NCI-H1417 (cell line): ENCODE data around the gene EIF5AL1.
"Not testable (repeated sequence)": the region's sequence is repeated elsewhere in the genome, so short reads cannot be mapped to it uniquely, and the experiment has no call there.

ENCODE experiments used
- DNase-seq, 3 experiments: peaks; one replicate each; lab custom pipeline; 2025; lab: John Stamatoyannopoulos, UW

EIF5AL1 gene

DNA sequence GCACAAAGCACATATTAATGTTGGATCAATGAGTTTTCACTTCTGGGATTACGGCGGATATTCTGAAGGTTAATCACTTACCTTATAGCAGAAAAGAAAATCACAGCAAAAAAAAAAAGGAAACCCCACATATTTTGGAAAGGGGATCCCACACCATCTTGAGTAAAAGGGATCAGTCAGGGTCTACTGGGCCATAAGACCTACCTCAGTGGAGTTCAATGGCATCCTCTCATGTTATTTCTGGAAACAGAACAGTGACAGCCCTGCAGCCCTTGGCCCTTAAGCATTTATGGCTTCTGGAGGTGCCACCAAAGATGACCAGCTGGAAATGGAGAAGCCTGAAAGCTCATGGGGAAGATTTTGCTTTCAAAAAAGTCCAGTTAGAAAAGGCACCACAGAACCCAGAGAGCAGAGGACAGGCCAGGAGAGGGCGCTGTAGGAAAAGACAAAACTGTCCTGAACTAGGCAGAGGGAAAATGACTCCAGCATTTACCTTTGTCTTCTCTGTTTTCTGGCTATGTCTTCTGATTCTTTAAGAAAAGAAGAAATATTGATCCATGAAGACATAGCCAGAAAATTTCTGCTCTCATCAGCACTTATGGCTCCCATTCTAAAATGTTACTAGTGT is 2.9 kb upstream of the EIF5AL1 start:
- not testable (repeated sequence) for DNase-seq

DNA sequence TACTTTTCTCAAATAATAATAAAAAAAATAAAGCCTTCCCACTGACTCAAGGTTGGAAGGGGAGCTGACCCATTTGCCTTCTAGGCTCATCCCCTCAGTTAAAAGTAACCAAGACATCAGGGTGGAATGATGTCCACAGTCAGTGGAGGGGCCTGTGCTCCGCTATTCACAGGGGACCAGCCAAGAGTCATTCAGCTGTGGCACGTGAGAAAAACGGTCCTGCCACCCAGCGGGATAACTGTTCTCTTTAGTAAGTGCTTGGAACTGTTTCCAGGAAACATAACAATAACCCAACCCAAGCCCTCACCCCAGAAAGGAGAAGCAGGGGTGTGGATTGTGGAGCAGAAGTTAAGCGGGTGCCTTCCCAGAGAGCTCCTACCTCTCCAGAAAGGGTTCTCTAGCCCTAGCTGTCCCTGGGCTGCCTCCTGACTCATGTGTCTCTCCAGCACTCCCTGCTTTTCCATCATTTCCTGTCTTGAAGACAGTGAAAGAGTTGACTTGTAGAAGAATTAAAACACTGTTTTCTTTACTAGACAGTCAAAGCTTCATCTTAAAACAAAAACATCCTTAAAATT is 2.3 kb upstream of the EIF5AL1 start:
- not testable (repeated sequence) for DNase-seq

DNA sequence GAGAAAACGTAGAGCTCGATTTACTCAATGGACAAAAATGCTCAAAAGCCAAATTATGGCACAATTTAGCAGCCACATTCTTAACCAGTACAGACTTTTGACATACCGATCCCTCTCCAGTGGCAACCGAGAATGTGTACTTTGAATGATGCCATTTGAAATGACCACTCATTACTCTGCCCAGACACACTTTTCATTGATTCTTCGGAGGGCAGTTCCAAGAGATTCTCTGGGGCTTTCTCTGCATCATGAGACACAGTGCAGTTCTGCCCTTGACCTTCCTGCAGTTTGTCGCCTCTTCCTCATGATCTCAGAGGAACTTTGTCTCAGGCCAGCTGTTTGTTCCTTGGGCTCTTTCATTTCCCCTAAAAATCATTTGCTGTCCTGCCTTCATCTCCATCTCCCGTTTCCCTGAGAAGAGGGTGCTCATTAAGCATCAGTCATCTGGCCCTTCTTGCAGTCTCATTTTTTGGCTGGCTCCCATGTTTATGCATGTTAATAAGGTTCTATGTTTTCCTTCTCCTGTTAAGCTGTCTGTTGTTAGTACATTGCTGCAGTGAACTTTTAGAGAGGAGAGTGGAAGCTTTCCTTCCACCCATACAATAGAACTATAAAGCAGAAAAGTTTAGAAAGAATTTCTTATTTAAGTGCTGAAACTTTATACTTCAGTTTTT is 4.3 kb downstream of the EIF5AL1 start:
- DNase-seq, result not testable (repeated sequence)

DNA sequence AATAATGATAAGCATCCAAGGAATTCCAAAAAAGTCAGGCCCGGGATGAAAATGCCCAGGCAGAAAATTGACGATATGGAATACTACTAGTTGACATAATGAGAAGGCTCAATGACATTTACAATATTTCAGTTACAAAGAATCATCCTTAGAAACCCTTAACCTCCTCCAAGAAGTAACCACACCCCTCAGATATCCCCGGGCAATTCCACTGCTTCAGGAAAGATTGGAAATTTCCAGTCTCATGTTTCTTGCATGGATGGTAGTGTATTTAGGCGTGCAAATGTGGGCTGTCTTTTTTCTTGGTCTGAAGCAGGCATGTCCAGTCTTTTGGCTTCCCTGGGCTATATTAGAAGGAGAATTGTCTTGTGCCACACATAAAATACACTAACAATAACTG is 5.2 kb downstream of the EIF5AL1 start:
- DNase-seq, result not testable (repeated sequence)

DNA sequence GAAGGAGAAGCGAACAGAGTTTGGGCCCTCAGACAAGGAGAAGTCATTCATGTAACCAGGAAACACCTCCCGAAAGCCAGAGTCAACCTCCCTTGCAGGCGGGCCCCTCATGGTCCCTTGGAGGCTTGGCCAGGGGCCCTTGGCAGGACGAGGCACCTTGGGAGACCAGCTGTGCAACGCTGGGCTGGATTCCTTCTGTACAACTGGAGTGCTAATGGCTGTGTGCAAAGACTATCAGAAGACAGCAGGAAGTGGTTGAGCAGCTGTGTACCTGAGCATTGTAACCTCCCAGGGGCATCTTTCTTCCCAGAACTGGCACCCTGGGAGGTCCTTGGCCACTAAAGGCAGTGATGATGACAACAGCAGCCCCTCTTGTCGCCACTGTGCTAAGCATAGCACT is 9.4 kb downstream of the EIF5AL1 start:
- not testable (repeated sequence) for DNase-seq

DNA sequence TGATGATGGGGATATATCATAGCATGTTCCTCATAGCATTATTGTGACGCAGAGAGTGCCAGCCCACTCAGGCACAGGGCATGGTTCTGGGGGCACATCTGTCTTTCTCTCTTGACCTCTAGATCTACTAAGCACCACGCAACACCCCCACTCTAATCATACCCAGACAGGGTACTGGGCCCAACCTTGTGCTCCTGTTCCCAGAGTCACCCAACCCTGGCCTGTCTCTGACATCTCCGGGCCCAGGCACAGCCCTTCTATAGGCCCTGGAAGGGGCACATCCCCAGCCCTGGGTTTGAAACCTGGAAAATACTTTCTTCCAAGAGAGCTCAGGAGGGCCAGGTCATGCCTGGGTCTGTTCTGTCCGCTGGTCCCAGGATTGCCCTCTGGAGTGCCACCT is 10.1 kb downstream of the EIF5AL1 start:
- DNase-seq, result not testable (repeated sequence)

DNA sequence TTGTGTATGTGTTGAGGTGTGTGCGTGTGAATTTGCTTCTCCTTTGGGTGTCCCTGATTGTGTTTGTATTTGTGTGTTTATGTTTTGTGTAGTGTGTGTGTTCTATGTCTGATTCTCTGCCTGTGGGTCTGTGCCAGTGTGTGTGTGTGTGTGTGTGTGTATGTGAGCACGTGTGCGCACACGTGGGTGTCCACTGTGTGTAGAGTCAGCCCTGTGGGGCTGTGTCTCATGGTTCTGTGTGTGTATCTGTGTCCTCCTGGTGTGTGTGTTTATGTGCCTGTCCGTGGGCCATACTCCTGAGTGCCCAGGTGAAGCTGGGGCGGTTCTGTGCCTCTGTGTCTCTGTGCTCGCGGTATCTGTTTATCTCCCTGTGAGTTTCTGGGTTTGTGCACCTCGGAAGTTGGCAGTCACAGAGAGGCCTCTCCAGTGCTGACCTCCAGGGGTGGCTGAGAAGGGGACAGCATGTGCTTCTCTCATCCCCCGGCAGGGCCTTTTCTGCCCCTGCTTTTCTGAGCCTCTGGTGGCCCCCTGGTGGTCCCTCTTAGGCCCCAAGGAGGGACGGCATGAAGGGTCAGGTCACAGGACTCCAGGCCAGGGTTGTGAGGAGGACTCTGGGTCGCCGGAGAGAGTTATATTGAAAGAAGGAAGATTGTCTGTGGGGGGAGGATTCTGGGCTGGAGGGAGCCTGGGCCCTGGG is 11.0 kb downstream of the EIF5AL1 start:
- not testable (repeated sequence) for DNase-seq

DNA sequence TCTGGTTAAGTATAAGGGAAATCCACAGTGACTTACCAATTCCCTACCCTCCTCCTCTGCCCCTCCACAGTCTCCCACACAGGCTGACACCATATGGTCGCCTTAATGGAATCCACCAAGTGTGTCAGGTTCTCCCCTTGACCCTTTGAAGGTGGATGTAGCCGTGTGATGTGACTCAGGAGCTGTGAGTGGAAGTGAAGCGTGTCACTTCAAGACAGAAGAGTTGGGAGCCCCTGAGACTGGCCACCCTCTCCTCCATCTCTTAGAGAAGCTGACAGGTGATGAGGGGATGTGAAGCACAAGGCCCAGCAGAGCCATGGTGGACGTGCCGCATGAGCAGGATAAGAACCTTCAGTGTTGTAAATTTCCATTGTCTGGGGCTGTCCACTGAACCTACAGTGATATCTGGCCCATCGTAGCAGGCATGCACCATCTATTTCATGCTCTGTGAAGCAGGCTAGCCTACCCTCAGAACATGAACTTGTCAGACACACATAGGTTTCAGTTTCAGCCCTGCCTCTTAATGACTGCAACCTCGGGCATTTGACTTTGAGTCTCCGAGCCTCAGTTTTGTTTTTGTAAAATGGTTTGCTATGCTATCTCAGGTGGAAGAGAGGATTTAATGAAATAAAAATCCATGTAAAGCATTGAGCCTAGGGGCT is 12.8 kb downstream of the EIF5AL1 start:
- DNase-seq, result not testable (repeated sequence)

DNA sequence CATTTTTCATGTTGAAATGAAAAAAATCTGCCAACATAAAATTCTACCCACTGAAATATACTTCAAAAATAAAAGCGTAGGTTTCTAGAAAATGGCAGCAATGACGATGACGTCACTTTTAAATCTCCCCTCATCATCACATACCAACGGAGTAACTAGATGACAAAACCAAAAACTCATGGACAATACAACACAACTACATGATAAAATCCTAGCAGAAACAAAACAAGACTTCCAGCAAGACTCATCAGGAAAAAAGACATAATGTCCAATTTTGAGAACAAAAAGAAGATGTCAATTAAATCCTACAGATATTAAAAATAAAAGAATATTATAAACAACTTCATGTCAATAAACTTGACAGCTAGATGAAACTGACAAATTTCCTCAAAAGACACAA is 15.9 kb downstream of the EIF5AL1 start:
- DNase-seq, result not testable (repeated sequence)

DNA sequence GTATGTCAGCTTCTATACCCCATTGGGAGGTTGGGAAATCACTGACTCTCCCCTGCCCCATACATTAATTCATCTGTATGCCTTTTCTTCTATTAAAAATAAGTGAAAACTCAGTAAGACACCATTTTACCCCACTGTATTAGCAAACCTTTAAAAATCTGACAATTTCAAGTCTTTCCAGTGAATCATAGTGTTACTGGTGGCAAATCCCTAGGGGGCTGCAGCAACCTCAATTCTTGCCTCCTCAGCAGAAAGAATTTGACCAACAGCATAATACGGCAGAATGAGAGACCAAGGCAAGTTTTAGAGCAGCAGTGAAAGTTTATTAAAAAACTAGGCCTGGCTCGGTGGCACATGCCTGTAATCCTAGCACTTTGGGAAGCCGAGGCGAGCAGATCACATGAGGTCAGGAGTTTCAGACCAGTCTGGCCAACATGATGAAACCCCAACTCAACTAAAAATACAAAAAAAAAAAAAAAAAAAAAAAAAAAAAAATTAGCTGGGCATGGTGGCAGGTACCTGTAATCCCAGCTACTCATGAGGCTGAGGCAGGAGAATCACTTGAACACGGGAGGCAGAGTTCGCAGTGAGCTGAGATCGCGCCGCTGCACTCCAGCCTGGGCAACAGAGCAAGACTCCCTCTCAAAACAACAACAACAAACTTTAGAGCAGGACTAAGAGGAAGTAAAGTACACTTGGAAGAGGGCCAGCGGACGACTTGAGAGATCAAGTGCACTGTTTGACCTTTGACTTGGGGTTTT is 21.0 kb downstream of the EIF5AL1 start:
- not testable (repeated sequence) for DNase-seq

DNA sequence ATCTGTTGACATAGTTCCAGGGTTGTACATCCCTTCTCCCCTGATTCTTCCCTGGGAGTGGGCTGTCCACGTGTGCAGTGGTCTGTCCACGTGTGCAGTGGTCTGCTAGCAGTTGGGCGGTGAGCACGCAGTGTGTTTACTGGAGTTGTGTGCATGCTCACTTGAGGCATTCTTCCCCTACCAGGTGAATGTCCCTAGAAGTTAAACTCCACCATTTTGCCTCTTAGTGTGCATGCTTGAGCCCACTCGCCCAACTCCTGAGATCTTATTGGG is 21.5 kb downstream of the EIF5AL1 start:
- not testable (repeated sequence) for DNase-seq

DNA sequence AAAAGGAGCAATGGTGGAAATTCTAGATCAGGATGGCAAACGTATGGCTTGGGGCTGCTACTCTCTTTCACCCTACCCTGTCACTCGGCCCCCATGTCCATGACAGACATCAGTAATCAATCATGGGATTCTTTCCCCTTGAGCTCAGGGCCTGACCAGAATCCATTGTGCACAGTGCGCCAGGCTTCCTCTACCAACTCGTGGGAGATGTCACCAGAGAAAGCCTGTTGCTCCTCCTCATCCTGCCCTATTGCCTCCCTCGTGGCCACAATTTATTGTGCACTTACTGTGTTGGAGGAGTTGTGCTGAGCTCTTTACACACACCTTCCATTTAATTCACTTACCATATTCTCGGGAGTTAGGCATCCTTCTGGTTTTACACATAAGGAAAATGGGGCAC is 26.0 kb downstream of the EIF5AL1 start:
- DNase-seq, result not testable (repeated sequence)

DNA sequence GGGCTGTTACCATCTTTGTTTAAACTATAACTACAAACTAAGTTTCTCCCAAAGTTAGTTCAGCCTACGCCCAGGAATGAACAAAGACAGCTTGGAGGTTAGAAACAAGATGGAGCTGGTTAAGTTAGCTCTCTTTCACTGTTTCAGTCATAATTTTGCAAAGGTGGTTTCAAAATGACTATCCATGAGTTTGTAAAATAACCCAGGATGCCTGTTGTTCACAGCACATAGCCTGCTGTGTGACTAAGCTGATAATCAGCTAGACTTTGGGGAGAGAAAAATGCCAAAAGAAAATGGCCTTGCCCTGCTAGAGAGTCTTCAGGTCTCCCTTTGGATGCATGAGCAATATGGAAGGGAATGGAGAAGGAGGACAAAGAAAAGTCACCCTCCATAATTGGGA is 28.6 kb downstream of the EIF5AL1 start:
- DNase-seq, result not testable (repeated sequence)

DNA sequence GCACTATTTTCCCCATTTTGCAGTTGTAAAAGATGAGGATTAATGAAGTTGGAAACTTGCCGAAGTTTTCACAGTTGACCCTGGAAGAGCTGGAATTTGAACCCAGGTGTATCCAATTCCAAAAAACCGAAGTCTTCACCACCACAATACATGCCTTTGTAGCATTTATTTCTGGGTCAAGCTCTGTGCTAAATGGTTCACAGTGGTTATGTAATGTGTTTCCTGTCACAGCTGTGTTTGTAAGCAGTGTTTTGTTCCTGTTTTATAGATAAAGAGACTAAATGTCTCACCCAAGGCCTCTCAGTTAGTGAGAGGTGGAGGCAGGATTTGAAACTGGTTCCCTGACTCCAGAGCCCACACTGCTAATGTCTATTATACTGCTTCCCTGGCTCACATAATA is 30.3 kb downstream of the EIF5AL1 start:
- DNase-seq, result no peak

DNA sequence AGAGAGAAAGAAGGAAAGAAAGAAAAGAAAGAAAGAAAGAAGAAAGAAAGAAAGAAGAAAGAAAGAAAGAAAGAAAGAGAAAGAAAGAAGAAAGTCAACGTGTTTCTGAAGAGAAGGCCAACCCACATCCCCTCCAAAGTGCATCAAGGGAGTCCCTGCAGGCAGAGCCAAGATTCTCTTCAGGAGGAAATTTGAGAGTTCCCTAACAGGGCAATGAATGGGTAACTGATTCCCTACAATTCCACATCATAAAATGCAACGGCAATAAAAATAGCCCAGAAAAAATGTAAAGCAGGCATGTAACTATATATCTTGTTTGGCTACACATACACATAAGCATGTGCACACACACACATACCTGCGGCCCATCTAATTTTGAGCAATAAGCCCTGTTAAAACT is 32.1 kb downstream of the EIF5AL1 start:
- not testable (repeated sequence) for DNase-seq

DNA sequence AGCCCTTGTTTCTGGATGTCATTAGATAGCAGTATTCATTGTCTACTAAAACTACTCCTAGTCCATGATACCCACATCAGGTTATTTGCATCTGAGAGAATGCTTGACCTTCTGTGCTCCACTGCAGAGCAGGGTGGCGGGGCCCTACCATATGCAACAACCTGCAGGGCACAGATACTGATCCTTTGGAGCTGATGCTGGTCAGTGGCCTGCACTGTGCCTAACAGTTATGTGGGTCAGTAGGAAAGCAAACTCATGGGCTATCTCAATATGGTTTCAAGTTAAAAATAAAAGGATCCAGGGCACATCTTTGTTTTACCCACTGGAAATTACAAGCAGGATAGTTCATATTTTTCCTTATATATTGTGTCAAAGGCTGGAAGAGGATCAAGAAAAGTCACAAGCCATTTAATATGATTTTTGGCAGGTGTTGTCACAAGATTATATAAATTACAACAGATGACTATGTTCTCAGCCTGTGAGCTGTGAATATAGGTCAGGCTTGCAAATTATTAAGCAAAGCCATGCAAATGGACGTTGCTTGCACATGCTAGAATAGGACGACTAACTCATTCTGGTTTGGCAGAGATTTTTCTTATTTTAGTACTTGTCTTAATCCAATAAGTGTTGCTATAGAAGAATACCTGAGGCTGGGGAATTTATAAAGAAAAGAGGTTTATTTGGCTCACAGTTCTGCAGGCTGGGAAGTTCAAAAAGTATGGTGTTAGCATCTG is 32.8 kb downstream of the EIF5AL1 start:
- DNase-seq, result not testable (repeated sequence)

DNA sequence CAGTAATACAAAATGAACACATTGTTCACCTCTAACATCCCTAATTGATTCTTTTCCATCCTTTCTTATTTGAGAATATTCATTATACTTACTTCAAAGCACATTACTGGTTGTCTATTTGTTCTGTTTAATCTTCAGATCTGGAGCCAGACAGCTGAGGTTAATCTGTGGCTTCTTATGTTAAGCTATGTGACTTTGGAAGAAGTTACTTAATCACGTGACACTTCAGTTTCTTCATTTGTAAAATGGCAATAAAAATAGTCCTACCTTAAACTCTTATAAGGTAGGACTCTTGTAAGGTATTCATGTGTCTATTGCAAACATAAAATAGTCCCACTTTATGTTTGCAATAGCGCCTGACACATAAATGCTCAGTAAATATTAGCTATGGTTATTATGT is 34.8 kb downstream of the EIF5AL1 start:
- DNase-seq, result not testable (repeated sequence)

DNA sequence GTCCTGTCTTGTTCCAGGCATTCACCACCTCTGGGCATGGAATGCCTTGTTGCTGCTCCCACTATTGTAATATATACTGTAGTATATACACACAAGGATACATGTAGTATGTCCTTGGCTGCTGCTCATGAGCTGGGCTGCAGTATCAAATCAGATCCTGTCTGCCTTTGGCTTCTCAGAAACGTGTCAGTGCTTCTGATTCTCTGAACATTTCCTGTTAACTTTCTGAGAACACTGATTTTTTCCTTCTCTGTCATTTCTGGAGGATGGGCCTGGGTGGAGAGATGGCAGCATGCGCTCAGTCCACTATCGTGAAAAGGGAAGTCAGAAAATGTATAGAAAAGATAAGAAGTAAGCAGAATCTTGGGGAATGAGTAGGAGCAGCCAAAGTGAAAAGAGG is 35.6 kb downstream of the EIF5AL1 start:
- no peak for DNase-seq

DNA sequence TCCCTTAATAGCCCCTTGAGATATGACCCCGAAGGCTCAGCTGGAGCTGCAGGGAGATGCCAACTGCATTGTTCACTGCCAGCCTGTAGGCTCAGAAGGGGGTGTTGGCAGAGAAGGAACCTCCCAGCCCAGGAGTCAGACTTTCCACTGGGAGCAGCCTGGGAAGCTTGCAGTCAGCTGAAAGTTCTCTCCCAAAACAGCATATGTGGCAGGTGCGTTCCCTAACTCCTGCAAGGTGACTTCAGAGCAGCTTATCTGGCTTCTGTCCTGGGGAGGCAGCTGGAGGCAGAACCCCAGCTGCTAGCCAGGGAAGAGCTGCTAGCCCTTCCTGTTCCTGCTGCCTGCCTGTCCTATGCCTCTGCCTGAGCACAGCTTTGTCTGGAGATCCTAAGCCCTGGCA is 39.8 kb downstream of the EIF5AL1 start:
- no peak for DNase-seq

DNA sequence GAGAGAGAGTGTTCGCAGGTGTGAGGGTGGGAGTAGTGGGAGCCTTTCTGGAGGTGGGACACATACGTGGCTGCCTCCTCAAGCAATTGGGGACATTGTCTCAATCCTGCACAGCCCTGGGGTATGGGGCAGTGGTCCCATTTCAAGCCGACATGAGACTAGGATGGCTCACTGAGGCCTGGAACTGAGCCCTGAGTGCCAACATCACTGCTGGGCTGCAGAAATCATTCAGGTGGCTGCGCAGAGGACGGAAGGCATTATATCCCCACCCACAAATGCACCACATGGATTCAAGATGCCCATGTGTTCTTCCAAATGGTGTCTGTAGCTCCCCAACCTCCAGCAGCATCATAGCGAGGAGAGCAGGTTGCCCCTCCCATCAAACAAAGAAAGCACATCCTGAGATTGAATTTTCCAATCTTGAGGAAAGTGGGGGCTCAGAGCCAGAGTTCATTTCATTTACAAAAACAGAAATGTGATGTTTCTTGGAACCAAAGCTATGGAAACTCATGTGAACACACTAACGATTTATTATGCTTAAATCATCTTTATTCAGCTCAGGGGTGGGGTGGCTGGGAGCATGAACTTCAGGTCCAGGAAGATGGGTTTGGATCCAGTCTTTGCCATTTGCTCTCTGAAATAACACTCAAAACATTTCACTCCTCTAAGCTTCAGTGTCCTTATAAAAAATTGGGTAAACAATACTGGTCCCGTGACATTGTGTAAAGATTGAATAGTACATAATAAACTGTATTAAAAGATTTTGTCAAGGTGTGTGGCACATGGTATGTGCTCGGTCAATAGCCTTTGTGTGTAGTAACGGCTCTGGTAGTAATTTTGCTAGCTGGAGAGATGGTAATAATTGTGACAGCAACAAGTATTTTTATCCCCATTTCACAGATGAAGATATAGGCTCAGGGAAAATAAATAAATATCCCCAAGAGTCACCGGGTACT is 43.3 kb downstream of the EIF5AL1 start:
- DNase-seq, result no peak
